DND-41 (cell line): ENCODE results near the gene PTCSC3.

Experiments used
- CTCF ChIP-seq: IDR thresholded peaks from 2 replicates; pipeline ENCODE4 v1.5.1; 2012; ENCODE audit warnings: borderline replicate concordance, low read length, moderate library complexity, mild to moderate bottlenecking; ENCODE audit not compliant: poor library complexity, severe bottlenecking; ENCODE audit errors: extremely low read depth
- EZH2 ChIP-seq: IDR thresholded peaks from 3 replicates; pipeline ENCODE4 v1.6.1; 2012; ENCODE audit warnings: borderline replicate concordance, low read depth, mild to moderate bottlenecking, moderate library complexity, low read length, inconsistent platforms; ENCODE audit not compliant: severe bottlenecking

GRCh38 chr14:36214476-36215216 is 38.1 kb upstream of the PTCSC3 start:
- TF ChIP-seq CTCF (no peak), EZH2 (no peak)
